GM12878 (cell line): Measurements from ENCODE around the gene SLIT1. TPM values are rescaled to one million over a fixed set of nuclear protein-coding genes. Genes with fewer than 3 reads are reported as not detected.

Experiments used
- ATAC-seq: fragments of 200-7000 bp; cut with Tn5 transposase; 3 replicates; pipeline ENCODE4 v1.9.1; 2020; ENCODE audit warnings: mild to moderate bottlenecking, moderate library complexity
- BruUV-seq: library from RNA; stranded (reverse); fragments of 400-500 nt; replicated peaks from 2 replicates; lab custom pipeline; 2021; lab: Mats Ljungman, UMichigan
- CTCF ChIA-PET: fragments of 300-600 bp; sonication (Branson Sonifier 250); formaldehyde crosslinking; extraction: SDS; loops from one replicate; lab custom pipeline; 2021; ENCODE audit warnings: inconsistent platforms; lab: Yijun Ruan, JAX
- POLR2A ChIA-PET: fragments of 350-600 bp; formaldehyde crosslinking; extraction: SDS; loops from one replicate; lab custom pipeline; 2021; ENCODE audit warnings: inconsistent platforms; lab: Charles Lee
- RAD21 ChIA-PET: fragments of 300-600 bp; sonication (Branson Sonifier 250); formaldehyde crosslinking; loops from one replicate; lab custom pipeline; 2023; ENCODE audit warnings: antibody characterized with exemption; ENCODE audit not compliant: unreplicated experiment; lab: Charles Lee
- SMC1A ChIA-PET: fragments of 300-600 bp; sonication (Branson Sonifier 250); formaldehyde crosslinking; loops from one replicate; lab custom pipeline; 2023; ENCODE audit not compliant: unreplicated experiment, uncharacterized antibody; lab: Charles Lee
- DNase-seq: peaks from one replicate; pipeline ENCODE4 v3.0.0-alpha.2; 2011; ENCODE audit warnings: low read depth, low spot score
- FAIRE-seq: peaks from 3 replicates; lab custom pipeline; 2011; peaks lifted over from hg19 to GRCh38; lab: Jason Lieb, UNC
- H2AFZ ChIP-seq: 2 replicates; pipeline ENCODE4 v1.6.0; 2011; ENCODE audit warnings: low read depth, low read length, control low read depth; ENCODE audit not compliant: control insufficient read depth
- H3K27ac ChIP-seq: 2 replicates; pipeline ENCODE4 v1.5.1; 2011; ENCODE audit warnings: control low read depth; ENCODE audit not compliant: control insufficient read depth, insufficient read depth
- H3K27me3 ChIP-seq, 2 experiments: replicated peaks in 1 of 2; 2 replicates each; pipeline versions ENCODE4 v1.6.0 to v1.6.1; 2011; ENCODE audit warnings: low read length in 1 of 2; ENCODE audit not compliant: control insufficient read depth in 2 of 2, insufficient read depth in 2 of 2
- H3K36me3 ChIP-seq, 2 experiments: 2 replicates each; pipeline ENCODE4 v1.5.1; 2011; ENCODE audit warnings: low read length in 1 of 2; ENCODE audit not compliant: control insufficient read depth in 2 of 2, insufficient read depth in 2 of 2
- H3K4me1 ChIP-seq: 2 replicates; pipeline ENCODE4 v1.6.1; 2011; ENCODE audit warnings: mild to moderate bottlenecking, low read length, moderate library complexity, mixed read lengths; ENCODE audit not compliant: control insufficient read depth, insufficient read depth
- H3K4me2 ChIP-seq: 2 replicates; pipeline ENCODE4 v1.6.0; 2011; ENCODE audit warnings: control low read depth; ENCODE audit not compliant: control insufficient read depth, insufficient read depth
- H3K4me3 ChIP-seq: fragments of 200-600 bp; sonication (generic); 2 replicates; pipeline ENCODE4 v1.5.1; 2016
- H3K79me2 ChIP-seq: 2 replicates; pipeline ENCODE4 v1.6.0; 2011; ENCODE audit warnings: low read length; ENCODE audit not compliant: control insufficient read depth, insufficient read depth
- H3K9ac ChIP-seq: 2 replicates; pipeline ENCODE4 v1.8.0; 2011; ENCODE audit warnings: low read length, control low read depth, mixed read lengths; ENCODE audit not compliant: control insufficient read depth, insufficient read depth
- H3K9me3 ChIP-seq: replicated peaks from 3 replicates; pipeline ENCODE4 v1.5.1; 2011; ENCODE audit warnings: mild to moderate bottlenecking, low read length; ENCODE audit not compliant: control insufficient read depth, insufficient read depth
- H4K20me1 ChIP-seq: 2 replicates; pipeline ENCODE4 v1.6.0; 2011; ENCODE audit not compliant: control insufficient read depth, insufficient read depth
- MYC ChIP-seq: IDR thresholded peaks from 2 replicates; pipeline ENCODE4 v1.6.1; 2011; ENCODE audit warnings: mild to moderate bottlenecking, low read length, moderate library complexity, inconsistent platforms; ENCODE audit not compliant: insufficient read depth, insufficient replicate concordance, insufficient read length, severe bottlenecking
- NFYA ChIP-seq: IDR thresholded peaks from 2 replicates; pipeline ENCODE4 v1.6.1; 2011; ENCODE audit warnings: low read depth, mild to moderate bottlenecking, low read length, improper control_type of control experiment, borderline replicate concordance
- PAX8 ChIP-seq: fragments of 450-650 bp; IDR thresholded peaks from 2 replicates; pipeline ENCODE4 v1.6.1; 2017; ENCODE audit warnings: mild to moderate bottlenecking, moderate library complexity
- SP1 ChIP-seq: IDR thresholded peaks from one replicate; pipeline ENCODE4 v1.6.1; 2011; ENCODE audit warnings: low read depth, low read length
- STAT3 ChIP-seq: IDR thresholded peaks from 2 replicates; pipeline ENCODE4 v1.6.1; 2011; ENCODE audit warnings: low read depth, low read length, improper control_type of control experiment
- TCF7 ChIP-seq: IDR thresholded peaks from 2 replicates; pipeline ENCODE4 v1.6.1; 2014; ENCODE audit warnings: antibody characterized with exemption, borderline replicate concordance
- ZNF217 ChIP-seq: fragments of 450-650 bp; IDR thresholded peaks from 2 replicates; pipeline ENCODE4 v1.6.1; 2017; ENCODE audit warnings: antibody characterized with exemption, mild to moderate bottlenecking
- WGBS: methylation state at CpG from one replicate; pipeline ENCODE4 v1.1.6; 2016; ENCODE audit warnings: low lambda C conversion rate; ENCODE audit not compliant: insufficient replicate concordance, insufficient coverage; ENCODE audit errors: missing lambda C conversion rate; 5-methylcytosine and 5-hydroxymethylcytosine counted together
- in situ Hi-C: fragments of 300-500 bp; cut with MboI; formaldehyde crosslinking; loops from 9 replicates; pipeline ENCODE4 v1.14.3; 2018; ENCODE audit warnings: mixed read lengths
- intact Hi-C: fragments of 100-400 bp; cut with micrococcal nuclease; formaldehyde crosslinking; loops from one replicate; pipeline ENCODE4 v1.14.2; 2022; ENCODE audit not compliant: unreplicated experiment
- polyA plus RNA-seq, 11 experiments: library from polyadenylated mRNA; depleted of rRNA in 4 of 11; unstranded in 6 of 11; stranded (reverse) in 5 of 11; fragments of >200 nt; fragmentation: Nextera tagmentation in 4 of 11; fragmentation: Illumina TruSeq in 1 of 11; extraction: Ambion mirVana in 4 of 11; extraction: Trizol in 1 of 11; gene quantifications; 1 replicate in 1 of 11; 2 replicates in 10 of 11; pipeline versions ENCODE4 v1.2.1 to v1.2.3, GENCODE V29; 2011 to 2016; ENCODE audit warnings: inconsistent platforms in 2 of 11, missing spikeins in 2 of 11, low read depth in 1 of 11
- total RNA-seq, 4 experiments: library from RNA; depleted of rRNA in 3 of 4; stranded (reverse); fragments of >200 nt in 3 of 4; fragmentation: Illumina TruSeq in 1 of 4; extraction: Trizol in 1 of 4; gene quantifications; 2 replicates each; pipeline versions ENCODE4 v1.2.1 to v1.2.3, GENCODE V29; 2013 to 2021
- TF ChIP-seq, protein P1 (sequence below): fragments of 450-650 bp; IDR thresholded peaks from 2 replicates; pipeline ENCODE4 v1.6.1; 2017; ENCODE audit warnings: mild to moderate bottlenecking, moderate library complexity

SLIT1 gene
- total and polyA plus RNA-seq, 10 of the 15 experiments (the other 5 are each of a cell fraction or from before 2014, with no cell fraction given) = 0.04 to 0.19 (median 0.06) TPM; not detected in 4

GRCh38 chr10:97020452-97021400, 165.0 kb downstream of the SLIT1 start:
- Histone ChIP-seq H3K27me3 (no peaks in the 10 kb centered on the region), H3K9ac (no peak overlapping the region), H2AFZ (no peak overlapping the region), H3K27ac (no peak overlapping the region), H3K4me2 (no peak overlapping the region; the same call in 1 of the 2 replicates), H3K79me2 (no peaks in the 10 kb centered on the region), H3K4me3 (no peak overlapping the region), H3K4me1 (peaks cover 39% of the 10 kb centered on the region), H4K20me1 (no peaks in the 10 kb centered on the region), H3K9me3 (no peaks in the 10 kb centered on the region), H3K36me3 (no peaks in the 10 kb centered on the region)
- ChIA-PET POLR2A (interaction anchor here (0.7 kb wide), 2 partner anchors 11 to 87 kb away, joined by 3 read pairs; no protein-coding TSS in a partner anchor), RAD21 (interaction anchor here (1.8 kb wide), 1 partner anchor 43 kb away, joined by 4 read pairs; no protein-coding TSS in a partner anchor), SMC1A (interaction anchor here (1.2 to 6.5 kb wide), 2 partner anchors 110 to 160 kb away, joined by 3 to 70 read pairs; no protein-coding TSS in a partner anchor), CTCF (interaction anchor here (1.3 to 10.3 kb wide), 4 partner anchors 15 to 111 kb away, joined by 3 to 155 read pairs (median 6); no protein-coding TSS in a partner anchor)
- WGBS = 85% methylated on average over 25 of the region's 25 CpGs
- intact Hi-C loops = loop anchor here (10.0 kb wide), 1 partner anchor 376 kb away; no protein-coding TSS in a partner anchor
- in situ Hi-C loops = no loop called here
- FAIRE-seq = no peak
- TF ChIP-seq TCF7 (no peak), ZNF217 (no peak), STAT3 (no peak), SP1 (no peak), MYC (no peak), PAX8 (no peak), NFYA (no peak)
- TF ChIP-seq, protein P1, sequence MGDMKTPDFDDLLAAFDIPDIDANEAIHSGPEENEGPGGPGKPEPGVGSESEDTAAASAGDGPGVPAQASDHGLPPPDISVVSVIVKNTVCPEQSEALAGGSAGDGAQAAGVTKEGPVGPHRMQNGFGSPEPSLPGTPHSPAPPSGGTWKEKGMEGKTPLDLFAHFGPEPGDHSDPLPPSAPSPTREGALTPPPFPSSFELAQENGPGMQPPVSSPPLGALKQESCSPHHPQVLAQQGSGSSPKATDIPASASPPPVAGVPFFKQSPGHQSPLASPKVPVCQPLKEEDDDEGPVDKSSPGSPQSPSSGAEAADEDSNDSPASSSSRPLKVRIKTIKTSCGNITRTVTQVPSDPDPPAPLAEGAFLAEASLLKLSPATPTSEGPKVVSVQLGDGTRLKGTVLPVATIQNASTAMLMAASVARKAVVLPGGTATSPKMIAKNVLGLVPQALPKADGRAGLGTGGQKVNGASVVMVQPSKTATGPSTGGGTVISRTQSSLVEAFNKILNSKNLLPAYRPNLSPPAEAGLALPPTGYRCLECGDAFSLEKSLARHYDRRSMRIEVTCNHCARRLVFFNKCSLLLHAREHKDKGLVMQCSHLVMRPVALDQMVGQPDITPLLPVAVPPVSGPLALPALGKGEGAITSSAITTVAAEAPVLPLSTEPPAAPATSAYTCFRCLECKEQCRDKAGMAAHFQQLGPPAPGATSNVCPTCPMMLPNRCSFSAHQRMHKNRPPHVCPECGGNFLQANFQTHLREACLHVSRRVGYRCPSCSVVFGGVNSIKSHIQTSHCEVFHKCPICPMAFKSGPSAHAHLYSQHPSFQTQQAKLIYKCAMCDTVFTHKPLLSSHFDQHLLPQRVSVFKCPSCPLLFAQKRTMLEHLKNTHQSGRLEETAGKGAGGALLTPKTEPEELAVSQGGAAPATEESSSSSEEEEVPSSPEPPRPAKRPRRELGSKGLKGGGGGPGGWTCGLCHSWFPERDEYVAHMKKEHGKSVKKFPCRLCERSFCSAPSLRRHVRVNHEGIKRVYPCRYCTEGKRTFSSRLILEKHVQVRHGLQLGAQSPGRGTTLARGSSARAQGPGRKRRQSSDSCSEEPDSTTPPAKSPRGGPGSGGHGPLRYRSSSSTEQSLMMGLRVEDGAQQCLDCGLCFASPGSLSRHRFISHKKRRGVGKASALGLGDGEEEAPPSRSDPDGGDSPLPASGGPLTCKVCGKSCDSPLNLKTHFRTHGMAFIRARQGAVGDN = no peak
- BruUV-seq = no TSS peak
- ATAC-seq = no peak
- no peak for DNase-seq
